Measurements from ENCODE around the gene STMN3.

GRCh38 chr20:63687419-63688178, 34.4 kb upstream of the STMN3 start:
- TF ChIP-seq CTCF (IDR thresholded peaks at IDR 0.05) (no peak), POLR2A (IDR thresholded peaks at IDR 0.05) (no peak)

Data from lower leg skin (tissue), 3 donors.